H1 (cell line): Measurements from ENCODE around the gene PDK3. TPM values are rescaled to one million over a fixed set of nuclear protein-coding genes. Genes with fewer than 3 reads are reported as not detected.

Experiments
- CREB1 ChIP-seq: IDR thresholded peaks from 2 replicates; pipeline ENCODE4 v1.6.1; 2012; ENCODE audit warnings: inconsistent platforms
- KDM1A ChIP-seq: fragments of 200-600, 300-600 bp; sonication (generic); IDR thresholded peaks from 2 replicates; pipeline ENCODE4 v1.7.1; 2016; ENCODE audit warnings: mild to moderate bottlenecking, low read length, borderline replicate concordance
- PHF8 ChIP-seq: fragments of 200-600 bp; sonication (generic); conservative IDR thresholded peaks from 2 replicates; pipeline ENCODE4 v1.7.1; 2012; ENCODE audit warnings: low read depth, mild to moderate bottlenecking, inconsistent platforms, low read length, moderate library complexity
- POLR2A ChIP-seq, 2 experiments: IDR thresholded peaks; 1 replicate in 1 of 2; 2 replicates in 1 of 2; pipeline ENCODE4 v1.6.1; 2011; ENCODE audit warnings: low read depth in 2 of 2, low read length in 2 of 2, mild to moderate bottlenecking in 2 of 2; ENCODE audit errors: control extremely low read depth in 1 of 2
- RBBP5 ChIP-seq: IDR thresholded peaks from 2 replicates; pipeline ENCODE4 v1.7.1; 2012; ENCODE audit warnings: low read depth, mild to moderate bottlenecking, inconsistent platforms, low read length, moderate library complexity, borderline replicate concordance
- SAP30 ChIP-seq: fragments of 300-600 bp; sonication (generic); IDR thresholded peaks from 2 replicates; pipeline ENCODE4 v1.7.1; 2012; ENCODE audit warnings: low read length, moderate library complexity, mild to moderate bottlenecking, inconsistent platforms; ENCODE audit not compliant: insufficient read depth, insufficient replicate concordance
- TBP ChIP-seq: IDR thresholded peaks from 2 replicates; pipeline ENCODE4 v1.6.1; 2011; ENCODE audit warnings: low read depth, low read length, improper control_type of control experiment
- TEAD4 ChIP-seq: IDR thresholded peaks from 2 replicates; pipeline ENCODE4 v1.6.1; 2012; ENCODE audit warnings: low read depth, low read length, inconsistent platforms, mixed read lengths
- polyA plus RNA-seq, 7 experiments: library from polyadenylated mRNA; depleted of rRNA in 3 of 7; stranded (reverse) in 5 of 7; unstranded in 2 of 7; fragments of >200 nt in 5 of 7; fragments of 200-250 nt in 2 of 7; gene quantifications; 1 replicate in 5 of 7; 2 replicates in 1 of 7; 4 replicates in 1 of 7; pipeline versions ENCODE4 v1.2.1 to v1.2.3, GENCODE V29; 2011 to 2013; ENCODE audit warnings: missing spikeins in 2 of 7, mixed read lengths in 2 of 7
- total RNA-seq: library from RNA; stranded (reverse); fragmentation: NEBNext Ultra II Directional; extraction: Animal tissue kit (Norgen Biotek cat#: 25700); gene quantifications from 2 replicates; pipeline ENCODE4 v1.2.1, GENCODE V29; 2021

PDK3 gene
- total and polyA plus RNA-seq, 2 of the 8 experiments (the other 6 are each of a cell fraction or from before 2014, with no cell fraction given): 22.5 to 25.5 TPM

- TF ChIP-seq PHF8 (peak; percentile 65; the same call in 1 of the 2 replicates), POLR2A (IDR thresholded peaks at IDR 0.05; ENCODE audit: control extremely low read depth in 1 of 2, low read depth in 2 of 2, low read length in 2 of 2) (peak; percentile 59 to 62; a peak in 2 of 3 replicates), TBP (peak; percentile 16), SAP30 (no peak), CREB1 (peak; percentile 78), TEAD4 (0 out of 2 replicates have a peak, but pooled peaks have one; percentile 12), RBBP5 (peak; percentile 76; the same call in 1 of the 2 replicates), KDM1A (no peak)
Measured at GRCh38 chrX:24464836-24465531, at the start of gene PDK3 (continued).
